ENCODE measurements around the gene CDADC1. TPM values are rescaled to one million over a fixed set of nuclear protein-coding genes. Genes with fewer than 3 reads are reported as not detected.

The CDADC1 gene
- total RNA-seq, 2 donors from 2014 or later, result 6.5 to 7.1 TPM

GRCh38 chr13:49329831-49330545, 82.3 kb downstream of the CDADC1 start:
- no peak for DNase-seq
- intact Hi-C loops (cut with DNase I, micrococcal nuclease), result no loop called here

GRCh38 chr13:49330546-49330864, 82.8 kb downstream of the CDADC1 start:
- no peak for DNase-seq
- intact Hi-C loops (cut with DNase I, micrococcal nuclease), result no loop called here
- no peak for ATAC-seq

More at GRCh38 chr13:49329831-49330545, 82.3 kb downstream of the CDADC1 start:
- ATAC-seq, result no peak

GRCh38 chr13:49336655-49337054, 88.9 kb downstream of the CDADC1 start:
- DNase-seq (no peak), ATAC-seq (no peak)
- intact Hi-C loops (cut with DNase I, micrococcal nuclease), result no loop called here

GRCh38 chr13:49340161-49340560, 92.4 kb downstream of the CDADC1 start:
- ATAC-seq (no peak), DNase-seq (no peak)
- intact Hi-C loops (cut with DNase I, micrococcal nuclease), result no loop called here

GRCh38 chr13:49341517-49341916, 93.8 kb downstream of the CDADC1 start:
- no peak for ATAC-seq
- DNase-seq, result no peak
- intact Hi-C loops (cut with DNase I, micrococcal nuclease), result no loop called here

- intact Hi-C loops (cut with DNase I, micrococcal nuclease), result no loop called here
- no peak for DNase-seq
- no peak for ATAC-seq
Measured at GRCh38 chr13:49341941-49342340, 94.2 kb downstream of the CDADC1 start.

- no peak for ATAC-seq
- no peak for DNase-seq
- intact Hi-C loops (cut with DNase I, micrococcal nuclease), result no loop called here
Measured at GRCh38 chr13:49342454-49342853, 94.7 kb downstream of the CDADC1 start.

Other genes with a start within 250 kb of the CDADC1 start
- not detected for gene MLNR, start 27.6 kb upstream of the CDADC1 start, total RNA-seq
- gene CAB39L, start 196.1 kb downstream of the CDADC1 start, total RNA-seq, result 10 to 100 TPM in 1 of 2 donors, 1 to 10 TPM in 1; 6.8 to 13.5 TPM
- 10 to 100 TPM in 1 of 2 donors, 1 to 10 TPM in 1; 9.3 to 10.6 TPM for gene SETDB2, start 196.3 kb downstream of the CDADC1 start, total RNA-seq
- 10 to 100 TPM; 29.7 to 30.7 TPM for gene PHF11, start 248.0 kb downstream of the CDADC1 start, total RNA-seq